ENCODE data around the gene NTN5. TPM values are rescaled to one million over a fixed set of nuclear protein-coding genes. Genes with fewer than 3 reads are reported as not detected.

The NTN5 gene
- total and polyA plus RNA-seq, 9 of the 15 experiments (the other 6 are each of a cell fraction or from before 2014, with no cell fraction given): not detected

GRCh38 chr19:48637948-48638830 is 34.6 kb downstream of the NTN5 start (continued):
- TF ChIP-seq SNIP1 (IDR thresholded peaks at IDR 0.05; ENCODE audit: low read depth): 0 out of 2 replicates have a peak, but pooled peaks have one; percentile 5
- peak; percentile 97 for TF ChIP-seq JUND (IDR thresholded peaks at IDR 0.05; ENCODE audit: borderline replicate concordance, low read depth, low read length)
- no peak; the same call in 2 of the 3 replicates for TF ChIP-seq JUND (tag; IDR thresholded peaks at IDR 0.05; ENCODE audit: borderline replicate concordance, low read depth, low read length)
- TF ChIP-seq CHD4 (IDR thresholded peaks at IDR 0.05; ENCODE audit: insufficient read depth, insufficient replicate concordance, low read depth, low read length, poor library complexity, severe bottlenecking): no peak
- 0 out of 2 replicates have a peak, but pooled peaks have one; percentile 26 for TF ChIP-seq DIDO1 (tag; IDR thresholded peaks at IDR 0.05; ENCODE audit: low read depth)
- peak; percentile 58; the same call in 1 of the 2 replicates for TF ChIP-seq MXI1 (IDR thresholded peaks at IDR 0.05; ENCODE audit: low read depth, low read length)
- TF ChIP-seq MAZ (CRISPR knock-in tag; conservative IDR thresholded peaks at IDR 0.05 in 1 of 2, IDR thresholded peaks at IDR 0.05 in 1 of 2): no peak
- peak; percentile 76; the same call in 1 of the 2 replicates for TF ChIP-seq ZNF12 (CRISPR knock-in tag; IDR thresholded peaks at IDR 0.05)
- TF ChIP-seq KLF10 (CRISPR knock-in tag; IDR thresholded peaks at IDR 0.05): no peak
- TF ChIP-seq SMAD2 (IDR thresholded peaks at IDR 0.05; ENCODE audit: low read depth, low read length): no peak
- 0 out of 4 replicates have a peak, but pooled peaks of 1 of the 2 experiments have one; percentile 6 for TF ChIP-seq ZNF318 (IDR thresholded peaks at IDR 0.05; ENCODE audit: borderline replicate concordance in 1 of 2, low read depth in 1 of 2)
- TF ChIP-seq, protein P1, sequence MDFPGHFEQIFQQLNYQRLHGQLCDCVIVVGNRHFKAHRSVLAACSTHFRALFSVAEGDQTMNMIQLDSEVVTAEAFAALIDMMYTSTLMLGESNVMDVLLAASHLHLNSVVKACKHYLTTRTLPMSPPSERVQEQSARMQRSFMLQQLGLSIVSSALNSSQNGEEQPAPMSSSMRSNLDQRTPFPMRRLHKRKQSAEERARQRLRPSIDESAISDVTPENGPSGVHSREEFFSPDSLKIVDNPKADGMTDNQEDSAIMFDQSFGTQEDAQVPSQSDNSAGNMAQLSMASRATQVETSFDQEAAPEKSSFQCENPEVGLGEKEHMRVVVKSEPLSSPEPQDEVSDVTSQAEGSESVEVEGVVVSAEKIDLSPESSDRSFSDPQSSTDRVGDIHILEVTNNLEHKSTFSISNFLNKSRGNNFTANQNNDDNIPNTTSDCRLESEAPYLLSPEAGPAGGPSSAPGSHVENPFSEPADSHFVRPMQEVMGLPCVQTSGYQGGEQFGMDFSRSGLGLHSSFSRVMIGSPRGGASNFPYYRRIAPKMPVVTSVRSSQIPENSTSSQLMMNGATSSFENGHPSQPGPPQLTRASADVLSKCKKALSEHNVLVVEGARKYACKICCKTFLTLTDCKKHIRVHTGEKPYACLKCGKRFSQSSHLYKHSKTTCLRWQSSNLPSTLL (IDR thresholded peaks at IDR 0.05): 0 out of 2 replicates have a peak, but pooled peaks have one; percentile 49
- peak; percentile 76 for TF ChIP-seq ASH1L (IDR thresholded peaks at IDR 0.05; ENCODE audit: borderline replicate concordance, low read depth, partially characterized antibody)
- TF ChIP-seq POLR2G (IDR thresholded peaks at IDR 0.05; ENCODE audit: low read depth, low read length): peak; percentile 37; the same call in 1 of the 2 replicates
- TF ChIP-seq ZNF445 (CRISPR knock-in tag; IDR thresholded peaks at IDR 0.05; ENCODE audit: low read depth): no peak
